A549 (cell line): ENCODE measurements around the gene UTP25.

Experiments
- HDAC2 ChIP-seq: fragments of 200-600 bp; sonication (generic); IDR thresholded peaks from 2 replicates; pipeline ENCODE4 v1.6.1; 2016
- JUN ChIP-seq, 2 experiments: fragments of >200 bp; sonication (Bioruptor Twin); formaldehyde crosslinking; IDR thresholded peaks; 2 replicates in 1 of 2; 3 replicates in 1 of 2; pipeline ENCODE4 v1.6.1; 2016 to 2017
- MAZ ChIP-seq: fragments of 150-350 bp; IDR thresholded peaks from 2 replicates; pipeline ENCODE4 v1.6.1; 2014; ENCODE audit warnings: antibody characterized with exemption, low read depth, low read length, borderline replicate concordance
- PHF8 ChIP-seq: fragments of 200-600 bp; sonication (generic); IDR thresholded peaks from 2 replicates; pipeline ENCODE4 v1.6.1; 2016; ENCODE audit warnings: low read depth, mild to moderate bottlenecking, antibody characterized with exemption, moderate library complexity, borderline replicate concordance
- POLR2A ChIP-seq: IDR thresholded peaks from 2 replicates; pipeline ENCODE4 v1.6.1; 2012; ENCODE audit warnings: mild to moderate bottlenecking, low read length
- POLR2AphosphoS2 ChIP-seq: conservative IDR thresholded peaks from 2 replicates; pipeline ENCODE4 v1.6.1; 2012; ENCODE audit warnings: low read length, improper control_type of control experiment, inconsistent platforms
- SREBF2 ChIP-seq: fragments of 450-650 bp; IDR thresholded peaks from 2 replicates; pipeline ENCODE4 v1.6.1; 2014; ENCODE audit warnings: mild to moderate bottlenecking, moderate library complexity
- ZC3H11A ChIP-seq: fragments of 450-650 bp; IDR thresholded peaks from 2 replicates; pipeline ENCODE4 v1.6.1; 2014; ENCODE audit warnings: antibody characterized with exemption, mild to moderate bottlenecking
- ZFP36 ChIP-seq: fragments of 450-650 bp; IDR thresholded peaks from 2 replicates; pipeline ENCODE4 v1.6.1; 2014; ENCODE audit warnings: borderline replicate concordance; ENCODE audit not compliant: partially characterized antibody
- TF ChIP-seq, protein P1 (sequence below): fragments of >200 bp; sonication (Bioruptor Twin); formaldehyde crosslinking; IDR thresholded peaks from 3 replicates; pipeline ENCODE4 v1.5.1; 2016
- TF ChIP-seq, protein P2 (sequence below): fragments of >200 bp; sonication (Bioruptor Twin); formaldehyde crosslinking; IDR thresholded peaks from 2 replicates; pipeline ENCODE4 v1.6.1; 2016

DNA sequence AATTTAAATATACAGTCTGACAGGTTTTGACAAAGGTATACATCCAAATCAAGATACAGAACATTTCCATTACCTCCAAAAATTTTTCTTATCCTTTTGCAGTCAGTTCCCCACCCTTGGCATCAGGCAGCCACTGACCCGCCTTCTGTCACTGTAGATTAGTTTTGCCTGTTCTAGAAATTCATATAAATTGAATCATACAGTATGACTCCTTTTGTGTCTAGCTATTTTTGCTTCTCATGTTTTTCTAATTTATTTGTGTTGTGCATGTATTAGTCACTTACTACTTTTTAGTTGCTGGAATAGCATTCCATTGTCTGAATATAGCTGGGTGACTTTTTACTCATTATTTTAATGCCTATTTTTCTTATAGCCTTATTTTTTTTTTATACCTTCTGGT lies 3.8 kb downstream of the UTP25 start:
- TF ChIP-seq, protein P1, sequence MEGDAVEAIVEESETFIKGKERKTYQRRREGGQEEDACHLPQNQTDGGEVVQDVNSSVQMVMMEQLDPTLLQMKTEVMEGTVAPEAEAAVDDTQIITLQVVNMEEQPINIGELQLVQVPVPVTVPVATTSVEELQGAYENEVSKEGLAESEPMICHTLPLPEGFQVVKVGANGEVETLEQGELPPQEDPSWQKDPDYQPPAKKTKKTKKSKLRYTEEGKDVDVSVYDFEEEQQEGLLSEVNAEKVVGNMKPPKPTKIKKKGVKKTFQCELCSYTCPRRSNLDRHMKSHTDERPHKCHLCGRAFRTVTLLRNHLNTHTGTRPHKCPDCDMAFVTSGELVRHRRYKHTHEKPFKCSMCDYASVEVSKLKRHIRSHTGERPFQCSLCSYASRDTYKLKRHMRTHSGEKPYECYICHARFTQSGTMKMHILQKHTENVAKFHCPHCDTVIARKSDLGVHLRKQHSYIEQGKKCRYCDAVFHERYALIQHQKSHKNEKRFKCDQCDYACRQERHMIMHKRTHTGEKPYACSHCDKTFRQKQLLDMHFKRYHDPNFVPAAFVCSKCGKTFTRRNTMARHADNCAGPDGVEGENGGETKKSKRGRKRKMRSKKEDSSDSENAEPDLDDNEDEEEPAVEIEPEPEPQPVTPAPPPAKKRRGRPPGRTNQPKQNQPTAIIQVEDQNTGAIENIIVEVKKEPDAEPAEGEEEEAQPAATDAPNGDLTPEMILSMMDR: no peak
- TF ChIP-seq POLR2A (no peak), MAZ (no peak), ZC3H11A (no peak), SREBF2 (no peak), PHF8 (no peak), ZFP36 (no peak), HDAC2 (no peak), POLR2AphosphoS2 (no peak), JUN (IDR thresholded peaks at IDR 0.05) (no peak)
- TF ChIP-seq, protein P2, sequence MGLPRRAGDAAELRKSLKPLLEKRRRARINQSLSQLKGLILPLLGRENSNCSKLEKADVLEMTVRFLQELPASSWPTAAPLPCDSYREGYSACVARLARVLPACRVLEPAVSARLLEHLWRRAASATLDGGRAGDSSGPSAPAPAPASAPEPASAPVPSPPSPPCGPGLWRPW: no peak
